CD14-positive monocyte (primary cell): ENCODE data around the gene POR. TPM values are rescaled to one million over a fixed set of nuclear protein-coding genes. Genes with fewer than 3 reads are reported as not detected.
"Not testable (repeated sequence)": the region's sequence is repeated elsewhere in the genome, so short reads cannot be mapped to it uniquely, and the experiment has no call there.

Experiments used
- DNase-seq, 3 donors: peaks; one replicate each; pipeline ENCODE4 v3.0.0-alpha.2; 2011 to 2022
- H2AFZ ChIP-seq: 2 replicates; pipeline ENCODE4 v1.6.0; 2012; ENCODE audit warnings: mild to moderate bottlenecking, low read depth, low read length, inconsistent platforms; ENCODE audit not compliant: insufficient read depth, poor library complexity, severe bottlenecking
- H3K27ac ChIP-seq, 2 donors: 1 replicate in 1 of 2; 2 replicates in 1 of 2; pipeline ENCODE4 v1.5.1; 2012 to 2013; ENCODE audit warnings: low read length in 2 of 2, control low read depth in 1 of 2, inconsistent platforms in 1 of 2, low read depth in 1 of 2, mild to moderate bottlenecking in 1 of 2
- H3K27me3 ChIP-seq, 2 donors: one replicate each; pipeline versions ENCODE4 v1.6.0 to v1.6.1; 2011 to 2013; ENCODE audit warnings: low read length in 2 of 2; ENCODE audit not compliant: control insufficient read depth in 2 of 2, insufficient read depth in 2 of 2
- H3K36me3 ChIP-seq, 2 donors: replicated peaks in 1 of 2; 1 replicate in 1 of 2; 2 replicates in 1 of 2; pipeline versions ENCODE4 v1.5.1 to v1.6.1; 2012 to 2013; ENCODE audit warnings: low read length in 2 of 2, control low read depth in 1 of 2, inconsistent platforms in 1 of 2, mild to moderate bottlenecking in 1 of 2; ENCODE audit not compliant: insufficient read depth in 2 of 2, control insufficient read depth in 1 of 2
- H3K4me1 ChIP-seq, 2 donors: 1 replicate in 1 of 2; 2 replicates in 1 of 2; pipeline versions ENCODE4 v1.5.1 to v1.6.1; 2012 to 2013; ENCODE audit warnings: low read length in 2 of 2, control low read depth in 1 of 2, inconsistent platforms in 1 of 2, mild to moderate bottlenecking in 1 of 2, moderate library complexity in 1 of 2; ENCODE audit not compliant: insufficient read depth in 2 of 2, control insufficient read depth in 1 of 2
- H3K4me2 ChIP-seq: replicated peaks from 2 replicates; pipeline ENCODE3; 2012; ENCODE audit warnings: low read length, moderate library complexity, mild to moderate bottlenecking; ENCODE audit not compliant: poor library complexity, severe bottlenecking; ENCODE audit errors: extremely low read depth
- H3K4me3 ChIP-seq, 3 experiments: fragments of 200-600 bp in 1 of 3; sonication (generic) in 1 of 3; replicated peaks in 1 of 3; 1 replicate in 2 of 3; 2 replicates in 1 of 3; pipeline ENCODE4 v1.5.1; 2011 to 2013; ENCODE audit warnings: low read length in 3 of 3, mild to moderate bottlenecking in 3 of 3, control low read depth in 2 of 3, low read depth in 2 of 3, inconsistent platforms in 1 of 3, moderate library complexity in 1 of 3
- H3K79me2 ChIP-seq: 2 replicates; pipeline ENCODE4 v1.6.0; 2012; ENCODE audit warnings: mild to moderate bottlenecking, control low read depth, inconsistent platforms, low read length, moderate library complexity; ENCODE audit not compliant: insufficient read depth
- H3K9ac ChIP-seq: 2 replicates; pipeline ENCODE4 v1.6.0; 2017; ENCODE audit warnings: low read length, mild to moderate bottlenecking; ENCODE audit not compliant: insufficient read depth, poor library complexity, severe bottlenecking
- H3K9me3 ChIP-seq, 2 donors: replicated peaks in 1 of 2; 1 replicate in 1 of 2; 2 replicates in 1 of 2; pipeline versions ENCODE4 v1.5.1 to v1.6.1; 2012 to 2013; ENCODE audit warnings: low read length in 2 of 2, control low read depth in 1 of 2; ENCODE audit not compliant: control insufficient read depth in 1 of 2, insufficient read depth in 1 of 2
- H4K20me1 ChIP-seq: 2 replicates; pipeline ENCODE4 v1.6.0; 2012; ENCODE audit warnings: mild to moderate bottlenecking, low read length, control low read depth, moderate library complexity; ENCODE audit not compliant: insufficient read depth
- H3K27ac Mint-ChIP-seq, 7 donors: one replicate each; pipeline ENCODE4 v1.8.0; 2020; ENCODE audit warnings: mild to moderate bottlenecking in 7 of 7, mixed read lengths in 7 of 7, moderate library complexity in 6 of 7, inconsistent platforms in 2 of 7
- H3K27me3 Mint-ChIP-seq, 3 donors: one replicate each; pipeline ENCODE4 v1.8.0; 2021 to 2022; ENCODE audit warnings: low read depth in 3 of 3, mild to moderate bottlenecking in 3 of 3, mixed read lengths in 3 of 3, moderate library complexity in 3 of 3, inconsistent platforms in 1 of 3
- H3K36me3 Mint-ChIP-seq, 2 donors: one replicate each; pipeline ENCODE4 v1.8.0; 2020; ENCODE audit warnings: mixed read lengths in 2 of 2, inconsistent platforms in 1 of 2, mild to moderate bottlenecking in 1 of 2
- H3K4me1 Mint-ChIP-seq: one replicate; pipeline ENCODE4 v1.8.0; 2020; ENCODE audit warnings: mild to moderate bottlenecking, mixed read lengths
- H3K4me3 Mint-ChIP-seq, 2 donors: one replicate each; pipeline ENCODE4 v1.8.0; 2020; ENCODE audit warnings: mild to moderate bottlenecking in 2 of 2, mixed read lengths in 2 of 2, moderate library complexity in 1 of 2
- H3K9me3 Mint-ChIP-seq, 7 donors: one replicate each; pipeline ENCODE4 v1.8.0; 2020 to 2022; ENCODE audit warnings: mixed read lengths in 7 of 7, mild to moderate bottlenecking in 6 of 7, moderate library complexity in 6 of 7, inconsistent platforms in 2 of 7
- WGBS: methylation state at CpG from one replicate; pipeline ENCODE4 v1.1.5; 2013; ENCODE audit warnings: missing lambda C conversion rate; ENCODE audit not compliant: insufficient coverage; 5-methylcytosine and 5-hydroxymethylcytosine counted together
- intact Hi-C, 2 donors: fragments of 100-400 bp; cut with micrococcal nuclease; formaldehyde crosslinking; loops; one replicate each; pipeline versions ENCODE4 v1.15.0 to v1.15.1; 2023
- polyA plus RNA-seq, 3 donors: library from polyadenylated mRNA; depleted of rRNA in 1 of 3; unstranded in 2 of 3; stranded (reverse) in 1 of 3; fragments of 300-500 nt in 2 of 3; fragments of >200 nt in 1 of 3; fragmentation: Illumina TruSeq in 2 of 3; gene quantifications; 1 replicate in 2 of 3; 2 replicates in 1 of 3; pipeline ENCODE4 v1.2.3, GENCODE V29; 2012 to 2021
- TF ChIP-seq, protein P1 (sequence below): fragments of 200-600 bp; IDR thresholded peaks from one replicate; pipeline ENCODE4 v1.8.0; 2022; ENCODE audit warnings: antibody characterized with exemption, mild to moderate bottlenecking

POR gene
- polyA plus RNA-seq, 3 donors: 90.5 to 102 (median 98.1) TPM

DNA sequence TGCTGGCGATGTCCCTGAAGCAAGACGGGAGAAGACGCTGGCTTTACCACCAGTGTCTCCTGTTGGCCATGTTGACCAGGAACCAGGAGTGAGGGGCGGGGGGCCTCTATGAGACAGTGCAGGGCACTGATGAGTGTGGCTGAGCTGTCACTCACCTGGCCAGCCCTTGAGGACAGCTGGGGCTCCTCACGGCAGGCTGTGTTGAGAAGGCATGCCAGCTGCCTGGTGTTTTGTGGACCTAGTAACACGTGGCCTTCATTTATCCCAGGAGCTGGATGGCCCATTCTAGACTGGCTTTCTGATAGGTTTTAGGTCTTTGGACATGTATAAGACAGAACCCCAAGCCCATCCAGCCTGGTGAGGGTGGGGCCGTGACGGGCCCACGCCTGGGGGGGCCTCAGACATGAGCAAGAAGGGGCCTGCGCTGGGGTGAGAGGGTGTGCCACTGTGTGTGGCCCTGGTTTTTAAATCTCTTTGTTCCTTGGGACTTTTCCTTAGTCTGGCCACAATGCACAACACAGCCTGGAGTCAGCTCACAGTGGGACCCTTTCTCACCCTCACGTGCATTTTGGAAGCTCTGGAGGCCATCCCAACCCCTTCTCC lies 25.6 kb upstream of the POR start:
- intact Hi-C loops: no loop called here
- no peak for DNase-seq
- Mint-ChIP-seq H3K4me1 (peaks cover 3% of the 10 kb centered on the region), H3K36me3 (peaks cover 44 to 51% of the 10 kb centered on the region in 2 donors), H3K27me3 (peaks cover 0 to 3% (median 0%) of the 10 kb centered on the region in 3 donors), H3K4me3 (no peak overlapping the region), H3K9me3 (no peaks in the 10 kb centered on the region), H3K27ac (peak overlapping the region in 1 of 7 donors; percentile 38)
- H3K9ac ChIP-seq: no peak overlapping the region
- H4K20me1 ChIP-seq: no peaks in the 10 kb centered on the region
- no peaks in the 10 kb centered on the region for H3K9me3 ChIP-seq
- TF ChIP-seq, protein P1, sequence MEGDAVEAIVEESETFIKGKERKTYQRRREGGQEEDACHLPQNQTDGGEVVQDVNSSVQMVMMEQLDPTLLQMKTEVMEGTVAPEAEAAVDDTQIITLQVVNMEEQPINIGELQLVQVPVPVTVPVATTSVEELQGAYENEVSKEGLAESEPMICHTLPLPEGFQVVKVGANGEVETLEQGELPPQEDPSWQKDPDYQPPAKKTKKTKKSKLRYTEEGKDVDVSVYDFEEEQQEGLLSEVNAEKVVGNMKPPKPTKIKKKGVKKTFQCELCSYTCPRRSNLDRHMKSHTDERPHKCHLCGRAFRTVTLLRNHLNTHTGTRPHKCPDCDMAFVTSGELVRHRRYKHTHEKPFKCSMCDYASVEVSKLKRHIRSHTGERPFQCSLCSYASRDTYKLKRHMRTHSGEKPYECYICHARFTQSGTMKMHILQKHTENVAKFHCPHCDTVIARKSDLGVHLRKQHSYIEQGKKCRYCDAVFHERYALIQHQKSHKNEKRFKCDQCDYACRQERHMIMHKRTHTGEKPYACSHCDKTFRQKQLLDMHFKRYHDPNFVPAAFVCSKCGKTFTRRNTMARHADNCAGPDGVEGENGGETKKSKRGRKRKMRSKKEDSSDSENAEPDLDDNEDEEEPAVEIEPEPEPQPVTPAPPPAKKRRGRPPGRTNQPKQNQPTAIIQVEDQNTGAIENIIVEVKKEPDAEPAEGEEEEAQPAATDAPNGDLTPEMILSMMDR: no peak
- no peak overlapping the region for H3K4me2 ChIP-seq
- H3K79me2 ChIP-seq: no peaks in the 10 kb centered on the region
- H3K36me3 ChIP-seq: peaks cover 31 to 41% of the 10 kb centered on the region in 2 donors
- H3K27ac ChIP-seq: no peak overlapping the region
- H3K4me1 ChIP-seq: no peaks in the 10 kb centered on the region
- H3K4me3 ChIP-seq: no peak overlapping the region
- no peak overlapping the region for H2AFZ ChIP-seq
- WGBS: 96% methylated on average over 9 of the region's 11 CpGs
- no peaks in the 10 kb centered on the region for H3K27me3 ChIP-seq

DNA sequence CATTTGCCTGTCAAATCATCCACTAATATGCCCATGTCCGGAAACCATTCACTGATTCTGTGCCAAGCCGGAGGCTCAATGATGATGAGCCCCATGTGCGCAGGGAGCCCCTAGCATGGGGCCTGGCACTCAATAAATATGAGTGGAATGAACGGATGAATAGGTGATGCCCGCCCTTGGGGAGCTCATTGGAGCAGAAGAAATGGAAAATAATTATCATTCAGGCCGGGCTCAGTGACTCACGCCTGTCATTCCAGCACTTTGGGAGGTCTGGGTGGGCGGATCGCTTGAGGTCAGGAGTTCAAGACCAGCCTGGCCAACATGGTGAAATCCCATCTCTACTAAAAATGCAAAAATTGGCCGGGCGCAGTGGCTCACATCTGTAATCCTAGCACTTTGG lies 25.1 kb upstream of the POR start:
- Histone ChIP-seq H3K4me1 (no peaks in the 10 kb centered on the region), H3K79me2 (no peaks in the 10 kb centered on the region), H3K9ac (no peak overlapping the region), H4K20me1 (no peaks in the 10 kb centered on the region), H3K4me2 (no peak overlapping the region), H3K27me3 (no peaks in the 10 kb centered on the region), H3K4me3 (no peak overlapping the region), H3K9me3 (no peaks in the 10 kb centered on the region), H3K36me3 (peaks cover 27 to 36% of the 10 kb centered on the region in 2 donors), H3K27ac (no peak overlapping the region), H2AFZ (no peak overlapping the region)
- Mint-ChIP-seq H3K9me3 (no peaks in the 10 kb centered on the region), H3K27ac (peak overlapping the region in 1 of 7 donors; percentile 38), H3K4me1 (peaks cover 3% of the 10 kb centered on the region), H3K4me3 (no peak overlapping the region), H3K27me3 (peaks cover 0 to 3% (median 0%) of the 10 kb centered on the region in 3 donors), H3K36me3 (peaks cover 39 to 46% of the 10 kb centered on the region in 2 donors)
- intact Hi-C loops: no loop called here
- DNase-seq: no peak
- TF ChIP-seq, protein P1: no peak
- WGBS: 94% methylated on average over 9 of the region's 11 CpGs

DNA sequence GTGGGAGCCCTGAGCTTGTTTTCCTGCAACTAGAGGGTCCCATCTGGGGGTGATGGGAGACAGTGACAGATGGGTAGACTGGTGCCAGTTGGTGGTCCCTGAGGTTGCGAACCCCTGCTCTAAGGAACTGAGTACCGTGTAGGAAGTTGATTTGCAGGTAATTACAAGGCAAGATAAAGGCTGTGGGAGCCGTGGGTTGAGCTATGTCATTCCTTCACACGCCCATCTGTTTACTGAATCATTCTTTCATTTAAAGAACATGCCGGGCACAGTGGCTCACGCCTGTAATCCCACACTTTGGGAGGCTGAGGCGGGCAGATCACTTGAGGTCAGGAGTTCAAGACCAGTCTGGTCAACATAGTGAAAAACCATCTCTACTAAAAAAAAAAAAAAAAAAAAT lies 23.7 kb upstream of the POR start:
- H3K79me2 ChIP-seq, H4K20me1 ChIP-seq, H3K4me2 ChIP-seq, H2AFZ ChIP-seq, H3K9me3 ChIP-seq, H3K4me1 Mint-ChIP-seq, H3K27me3 ChIP-seq, H3K27me3 Mint-ChIP-seq, H3K4me3 ChIP-seq, DNase-seq, H3K4me1 ChIP-seq, H3K9ac ChIP-seq, H3K9me3 Mint-ChIP-seq, H3K27ac Mint-ChIP-seq, H3K4me3 Mint-ChIP-seq, intact Hi-C loops, H3K27ac ChIP-seq: not testable (repeated sequence)
- WGBS: 86% methylated on average over 1 of the region's 7 CpGs
- H3K36me3 Mint-ChIP-seq: peaks cover 27 to 32% of the 10 kb centered on the region in 2 donors
- H3K36me3 ChIP-seq: peaks cover 14 to 22% of the 10 kb centered on the region in 2 donors
